GM18907 (cell line): ENCODE data around the gene BSDC1.
"Not testable (repeated sequence)": the region's sequence is repeated elsewhere in the genome, so short reads cannot be mapped to it uniquely, and the experiment has no call there.

ENCODE experiments used
- ATAC-seq: cut with Tn5 transposase; IDR thresholded peaks from one replicate; pipeline ENCODE4 v1.9.1; 2021; ENCODE audit warnings: mild to moderate bottlenecking, moderate library complexity; ENCODE audit not compliant: unreplicated experiment

The BSDC1 gene, protein sequence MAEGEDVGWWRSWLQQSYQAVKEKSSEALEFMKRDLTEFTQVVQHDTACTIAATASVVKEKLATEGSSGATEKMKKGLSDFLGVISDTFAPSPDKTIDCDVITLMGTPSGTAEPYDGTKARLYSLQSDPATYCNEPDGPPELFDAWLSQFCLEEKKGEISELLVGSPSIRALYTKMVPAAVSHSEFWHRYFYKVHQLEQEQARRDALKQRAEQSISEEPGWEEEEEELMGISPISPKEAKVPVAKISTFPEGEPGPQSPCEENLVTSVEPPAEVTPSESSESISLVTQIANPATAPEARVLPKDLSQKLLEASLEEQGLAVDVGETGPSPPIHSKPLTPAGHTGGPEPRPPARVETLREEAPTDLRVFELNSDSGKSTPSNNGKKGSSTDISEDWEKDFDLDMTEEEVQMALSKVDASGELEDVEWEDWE

DNA sequence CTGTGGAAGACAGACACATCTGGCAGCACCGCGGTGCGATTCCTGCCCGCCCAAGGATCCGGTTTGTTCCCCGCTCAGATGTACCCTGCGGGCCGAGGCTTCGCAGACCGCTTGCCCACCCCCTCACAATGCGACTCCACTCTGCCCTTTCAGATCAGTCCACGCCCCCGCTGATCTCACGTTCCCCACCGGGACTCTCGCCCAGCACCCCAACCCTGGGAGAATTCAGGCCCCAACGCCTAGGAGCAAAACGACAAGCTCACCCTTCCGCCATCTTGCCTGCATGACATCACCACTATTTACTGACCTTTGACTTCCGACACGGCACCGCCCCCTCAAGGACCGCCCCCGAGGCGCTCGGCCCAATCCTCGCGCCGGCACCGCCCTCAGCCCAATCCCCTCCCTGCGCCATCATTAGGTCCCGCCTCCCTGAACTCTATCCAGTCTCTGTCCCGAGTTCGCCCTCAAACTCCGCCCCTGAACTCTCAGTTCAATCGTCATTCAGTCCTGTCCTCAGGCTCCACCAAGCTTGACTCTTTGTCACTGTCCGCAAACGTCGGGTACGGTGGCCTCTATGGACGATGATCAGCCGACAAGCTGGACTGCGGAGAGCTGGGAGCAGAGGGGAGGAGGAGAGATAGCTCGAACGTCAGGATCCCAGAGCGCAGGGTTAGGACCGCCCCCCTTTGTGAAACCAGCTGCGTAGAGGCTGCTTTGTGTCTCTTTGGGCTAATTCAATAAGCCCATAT is at the start of gene BSDC1:
Gene BSDC1, minus strand, starts transcription at position 301 of the 749 bp plus-strand sequence. Its CDS starts 27 bp downstream, at position 274.
- ATAC-seq: peak; percentile 97

DNA sequence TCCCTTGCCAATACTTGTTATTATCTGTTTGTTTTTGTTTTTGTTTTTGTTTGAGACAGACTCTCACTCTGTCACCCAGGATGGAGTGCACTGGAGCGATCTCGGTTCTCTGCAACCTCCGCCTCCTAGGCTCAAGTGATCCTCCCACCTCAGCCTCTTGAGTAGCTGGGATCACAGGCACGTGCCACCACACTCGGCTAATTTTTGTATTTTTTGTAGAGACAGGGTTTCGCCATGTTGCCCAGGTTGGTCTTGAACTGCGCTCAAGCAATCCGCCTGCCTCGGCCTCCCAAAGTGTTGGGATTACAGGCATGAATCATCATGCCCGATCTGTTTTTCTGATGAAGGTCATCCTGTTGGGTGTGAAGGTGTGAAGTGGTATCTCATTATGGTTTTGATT is 47.2 kb upstream of the BSDC1 start:
- ATAC-seq: not testable (repeated sequence)

DNA sequence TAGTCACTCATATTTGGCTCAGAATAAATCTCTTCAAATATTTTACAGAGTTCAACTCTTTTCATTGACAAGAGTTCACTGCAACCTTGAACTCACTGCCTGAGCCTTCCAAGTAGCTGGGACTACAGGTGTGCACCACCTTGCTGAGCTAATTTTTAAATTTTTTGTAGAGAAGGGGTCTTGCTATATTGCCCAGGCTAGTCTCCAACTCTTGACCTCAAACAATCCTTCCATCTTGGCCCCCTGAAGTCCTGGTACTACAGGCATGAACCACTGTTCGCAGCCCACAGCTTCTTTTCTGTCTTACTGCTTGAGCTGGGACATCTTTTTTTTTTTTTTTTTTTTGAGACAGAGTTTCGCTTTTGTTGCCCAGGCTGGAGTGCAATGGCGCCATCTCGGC is 44.5 kb upstream of the BSDC1 start:
- ATAC-seq: not testable (repeated sequence)

DNA sequence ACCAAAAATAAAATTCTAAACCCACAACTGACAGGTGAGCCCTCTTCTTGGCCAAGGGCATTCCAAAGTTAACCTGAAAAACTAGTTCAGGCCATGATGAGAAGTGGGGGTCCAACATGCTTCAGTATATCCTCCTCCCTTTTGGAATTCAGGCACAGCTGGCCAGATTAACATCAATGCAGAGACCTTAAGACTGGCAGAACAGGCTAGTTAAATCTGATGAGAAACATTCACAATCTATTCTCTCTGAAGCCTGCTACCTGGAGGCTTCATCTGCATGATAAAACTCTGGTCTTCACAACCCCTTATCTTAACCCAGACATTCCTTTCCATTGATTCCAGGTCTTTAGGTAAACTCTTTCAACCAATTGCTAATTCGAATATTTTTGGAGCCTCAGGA is 43.9 kb upstream of the BSDC1 start:
- no peak for ATAC-seq

DNA sequence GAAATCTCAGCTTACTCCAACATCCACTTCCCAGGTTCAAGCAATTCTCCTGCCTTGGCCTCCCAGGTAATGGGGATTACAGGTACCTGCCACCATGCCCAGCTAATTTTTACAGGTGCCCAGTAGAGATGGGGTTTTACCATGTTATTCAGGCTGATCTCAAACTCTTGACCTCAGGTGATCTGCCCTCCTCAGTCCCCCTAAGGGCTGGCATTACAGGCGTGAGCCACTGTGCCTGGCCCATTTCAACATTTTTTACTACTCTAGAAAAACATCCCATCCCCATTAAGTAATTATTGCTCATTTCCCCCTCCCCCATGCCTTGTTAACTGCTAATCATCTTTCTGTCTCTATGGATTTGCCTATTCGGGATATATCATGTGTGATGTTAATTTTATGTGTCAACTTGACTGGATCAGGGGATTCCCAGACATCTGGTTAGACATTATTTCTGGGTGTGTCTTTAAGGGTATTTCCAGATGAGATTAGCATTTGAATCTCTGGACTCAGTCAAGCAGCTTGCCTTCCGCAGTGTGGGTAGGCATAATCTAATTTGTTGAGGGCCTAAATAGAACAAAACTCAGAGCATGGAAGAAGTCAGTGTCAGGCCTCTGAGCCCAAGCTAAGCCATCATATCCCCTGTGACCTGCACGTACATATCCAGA is 37.6 kb upstream of the BSDC1 start:
- ATAC-seq: peak; percentile 67

DNA sequence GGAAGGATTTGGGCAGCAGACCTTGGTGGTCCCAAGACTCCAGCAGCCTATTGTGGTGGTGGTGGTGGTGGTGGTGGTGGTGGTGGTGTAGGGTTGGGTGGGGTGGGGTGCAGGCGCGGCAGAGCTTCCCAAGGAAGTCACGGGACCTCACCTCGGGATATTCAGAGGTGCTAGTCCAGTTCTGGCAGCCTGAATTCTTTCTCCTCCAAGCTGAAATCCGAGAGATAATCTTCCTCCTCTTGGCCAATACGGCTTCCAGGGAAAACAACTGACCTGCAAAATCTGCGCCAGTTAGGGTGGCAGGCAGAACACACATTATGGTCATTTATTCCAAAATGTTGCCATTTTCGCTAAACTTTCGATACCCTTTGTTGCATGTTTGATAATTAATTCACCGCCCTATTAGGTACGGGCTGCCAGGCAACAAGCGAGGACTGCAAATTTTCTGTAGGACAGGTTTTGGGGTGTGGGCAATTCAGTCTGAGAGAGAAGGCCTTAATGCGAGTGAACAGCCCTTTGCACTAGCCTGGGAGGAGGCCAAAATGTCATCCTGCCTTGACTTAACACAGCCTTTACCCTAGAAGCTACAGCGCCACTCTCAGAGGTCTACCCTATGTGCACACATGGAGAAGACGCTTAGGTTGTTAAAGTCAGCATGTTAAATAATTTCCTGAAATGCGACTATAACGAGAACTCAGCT is 33.2 kb upstream of the BSDC1 start:
- ATAC-seq: no peak

DNA sequence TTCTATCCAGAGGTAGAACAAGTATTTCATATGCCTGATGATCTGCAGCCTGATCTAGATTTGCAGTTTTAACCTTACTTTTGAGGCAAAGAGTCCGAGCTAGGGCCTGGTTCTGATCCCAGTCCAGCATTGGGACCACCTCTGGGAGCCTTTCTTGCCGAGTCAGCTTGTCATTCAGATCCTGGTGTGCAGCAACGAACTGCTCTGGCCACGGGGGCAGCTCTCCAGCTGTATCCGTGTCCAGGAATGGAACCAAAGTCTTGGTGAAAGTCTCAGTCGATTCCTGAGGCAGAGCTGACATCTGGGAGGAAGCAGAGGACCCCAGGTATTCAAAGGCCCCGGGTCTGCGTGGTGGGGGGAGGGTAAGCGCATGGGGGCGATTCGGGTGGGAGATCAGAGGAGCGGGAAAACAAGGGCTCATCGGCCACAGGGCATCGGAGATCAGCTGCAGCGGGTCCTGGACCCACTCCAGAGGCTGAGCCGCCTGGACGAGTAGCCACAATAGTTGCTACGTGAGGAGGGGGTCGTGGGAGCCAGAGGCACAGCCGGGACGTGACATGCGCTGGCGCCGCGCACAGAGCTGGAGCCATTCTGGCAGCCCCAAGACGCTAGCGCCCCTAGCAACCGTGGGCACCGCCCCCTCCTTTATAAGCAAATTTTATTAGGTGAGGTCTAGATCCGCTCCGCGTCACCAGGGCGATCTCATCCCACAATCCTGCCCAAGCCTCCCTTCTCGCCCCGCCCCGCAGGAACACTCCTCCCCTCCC is 32.4 kb upstream of the BSDC1 start:
- no peak for ATAC-seq

DNA sequence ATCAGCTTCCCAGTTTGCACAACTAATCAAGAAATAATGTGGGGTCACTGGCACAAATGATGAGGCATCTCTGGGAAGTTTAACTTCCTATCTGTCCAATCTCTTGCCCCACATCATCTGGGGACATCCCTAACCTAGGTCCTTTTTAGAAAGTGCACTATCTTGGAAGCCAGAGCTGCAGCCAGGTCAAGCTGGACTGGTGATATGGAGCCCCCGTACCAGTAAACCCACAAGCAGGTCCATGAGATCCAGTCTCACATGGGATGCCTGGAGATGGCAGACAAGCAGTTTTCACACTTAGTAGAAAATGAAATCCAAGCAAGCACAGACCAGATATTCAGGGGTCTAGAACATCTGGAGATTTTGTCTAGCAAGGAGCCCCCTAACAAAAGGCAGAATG is 27.5 kb upstream of the BSDC1 start:
- ATAC-seq: no peak

DNA sequence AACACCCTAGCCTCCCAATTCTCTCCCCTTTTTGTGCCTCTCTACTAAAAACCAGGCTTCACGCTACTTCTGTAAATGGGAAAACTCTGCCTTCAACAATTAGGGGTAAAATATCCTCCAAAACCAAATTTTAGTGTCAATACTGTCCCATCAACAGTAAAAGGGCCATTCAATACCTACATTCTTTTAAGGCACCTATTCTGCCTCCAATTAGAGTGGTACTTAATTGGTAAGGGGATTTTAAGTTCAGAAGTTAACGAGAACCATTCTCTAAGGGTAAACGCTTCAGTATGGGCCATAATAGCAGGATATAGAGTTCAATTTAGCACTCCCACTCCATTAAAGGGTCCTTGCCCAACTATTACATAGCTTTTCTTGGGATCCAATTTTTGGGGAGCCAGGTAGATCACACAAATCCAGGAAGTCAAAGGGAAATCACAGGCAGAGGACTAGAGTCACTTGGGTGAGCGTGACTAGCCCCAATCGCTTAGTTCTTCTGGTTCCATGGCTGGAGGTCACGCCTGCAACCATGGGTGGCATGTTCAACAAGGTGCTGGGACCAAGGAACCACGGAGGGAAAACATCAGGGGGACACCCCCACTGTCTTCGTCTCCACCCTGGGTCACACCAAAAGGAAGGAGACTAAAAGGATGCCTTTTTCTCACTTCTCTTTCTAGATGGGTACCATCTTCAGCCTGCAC is 20.1 kb upstream of the BSDC1 start:
- ATAC-seq: no peak

DNA sequence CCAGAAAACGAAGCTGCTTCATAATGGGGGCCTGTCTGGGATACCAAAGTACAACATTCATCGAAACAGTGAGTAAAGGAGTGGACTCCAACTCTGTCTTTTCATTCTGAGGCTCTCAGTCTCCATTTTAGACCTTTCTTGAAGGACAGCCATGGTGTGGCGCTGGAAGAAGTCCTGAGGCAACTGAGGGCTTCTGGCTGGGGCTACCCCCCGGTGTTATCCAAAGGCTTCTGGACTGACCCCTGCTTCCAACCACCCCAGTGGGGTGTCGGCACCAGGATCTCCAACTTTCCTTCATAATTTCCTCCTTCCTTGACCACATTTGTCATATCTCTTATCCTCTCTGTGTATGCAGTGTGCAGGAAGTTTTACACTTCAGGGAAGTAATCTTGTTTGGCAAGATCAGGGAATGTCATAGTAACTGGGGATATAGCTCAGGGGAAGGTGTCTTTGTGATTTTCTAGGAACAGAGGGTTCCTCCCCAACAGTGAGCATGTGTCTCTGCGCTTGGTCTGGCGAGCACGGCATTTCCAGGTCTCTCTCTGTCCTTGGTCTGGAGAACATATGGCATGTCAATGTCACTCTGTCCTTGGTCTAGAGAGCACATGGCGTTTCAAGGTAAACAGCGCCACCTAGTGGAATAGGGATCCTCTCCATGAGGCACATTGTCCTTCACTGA is 19.4 kb upstream of the BSDC1 start:
- ATAC-seq: no peak

DNA sequence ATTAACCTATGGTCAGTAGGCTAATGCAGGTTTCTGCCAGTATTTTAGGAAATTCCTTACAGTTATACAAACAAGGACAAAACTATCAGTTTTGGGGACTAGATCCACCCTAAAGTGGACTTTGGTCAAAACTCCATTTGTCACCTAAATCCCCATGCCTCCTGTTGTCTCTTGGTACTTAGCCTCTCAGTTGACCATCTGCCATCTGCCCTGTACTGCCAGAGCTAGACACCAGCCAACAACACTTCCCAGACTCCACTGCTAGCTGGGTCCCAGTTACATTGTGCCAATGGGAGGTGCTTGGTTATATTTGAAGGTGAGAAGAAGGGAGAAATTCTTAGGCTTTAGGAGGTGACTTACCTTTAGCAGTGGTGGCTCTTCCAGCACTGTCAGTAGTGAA is 17.0 kb upstream of the BSDC1 start:
- ATAC-seq: no peak

DNA sequence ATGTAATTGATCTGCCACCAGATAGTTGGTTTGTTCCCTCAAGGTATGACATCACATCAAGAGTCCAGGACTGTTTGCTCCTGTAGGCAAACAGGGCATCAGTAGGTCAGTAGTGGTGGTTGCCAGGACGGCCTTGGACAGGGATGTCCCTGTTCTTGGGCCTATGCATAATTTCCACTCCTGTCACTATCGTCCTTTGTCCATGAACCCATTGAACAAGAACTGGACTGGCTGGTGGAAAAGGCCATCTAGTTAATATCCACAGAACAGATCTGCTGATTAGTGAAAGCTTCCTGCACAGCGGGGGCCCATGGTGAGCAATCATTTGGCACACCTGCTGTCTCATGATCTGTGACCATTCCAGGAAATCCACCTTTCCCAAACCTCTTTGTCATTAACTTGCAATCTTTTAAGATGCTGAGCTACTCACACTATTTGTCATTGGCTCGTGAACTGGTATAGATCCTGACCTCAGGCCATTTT is 12.4 kb upstream of the BSDC1 start:
- ATAC-seq: no peak

DNA sequence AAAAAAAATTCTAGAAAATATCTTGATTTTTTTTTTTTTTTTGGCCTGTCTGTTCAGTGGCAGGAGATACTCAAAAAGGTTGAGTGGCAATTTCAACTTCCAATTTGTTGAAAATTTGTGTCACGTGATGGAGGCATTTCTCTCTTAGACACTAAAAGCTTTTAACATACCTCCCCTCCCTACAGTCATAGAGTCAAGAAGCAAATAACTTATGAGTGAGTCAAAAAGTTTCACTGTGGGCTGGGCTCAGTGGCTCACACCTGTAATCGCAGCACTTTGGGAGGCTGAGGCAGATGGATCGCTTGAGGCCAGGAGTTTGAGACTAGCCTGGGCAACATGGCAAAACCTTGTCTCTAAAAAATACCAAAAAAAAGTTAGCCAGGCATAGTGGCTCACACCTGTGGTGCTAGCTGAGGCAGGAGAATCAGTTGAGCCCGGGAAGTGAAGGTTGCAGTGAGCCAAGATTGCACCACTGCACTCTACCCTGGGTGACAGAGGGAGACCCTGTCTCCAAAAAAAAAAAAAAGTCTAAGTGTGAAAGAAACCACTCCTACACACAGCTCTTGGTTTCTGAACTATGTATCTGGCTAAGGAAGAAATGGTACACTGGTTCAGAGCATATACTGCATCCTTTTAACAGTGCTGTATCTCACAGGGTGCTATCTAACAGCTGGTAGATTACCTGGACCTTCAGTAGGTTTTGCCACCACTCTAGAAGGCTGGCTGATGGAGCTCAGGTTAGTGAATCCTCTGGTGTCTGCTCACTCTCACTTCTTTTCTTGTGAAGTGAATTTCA is 11.6 kb upstream of the BSDC1 start:
- ATAC-seq: no peak

DNA sequence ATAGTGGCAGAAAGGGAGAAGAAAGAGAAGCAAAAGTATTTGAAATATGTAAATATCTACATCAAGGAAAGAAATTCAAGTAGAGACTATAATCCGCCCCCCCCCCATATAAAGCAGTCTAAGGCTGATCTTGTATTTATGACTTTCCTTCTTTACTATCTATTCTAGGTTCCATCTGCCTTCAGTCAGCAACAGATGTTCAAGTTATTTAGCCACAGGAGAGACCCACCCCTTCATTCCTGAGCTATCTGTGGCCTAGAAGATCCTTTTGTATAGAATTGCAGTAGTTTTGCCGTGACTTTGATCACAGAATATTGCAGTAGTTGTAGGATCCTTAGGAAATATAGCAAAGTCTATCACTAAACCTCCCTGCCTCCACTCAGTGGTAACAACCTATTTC is 10.7 kb upstream of the BSDC1 start:
- no peak for ATAC-seq

DNA sequence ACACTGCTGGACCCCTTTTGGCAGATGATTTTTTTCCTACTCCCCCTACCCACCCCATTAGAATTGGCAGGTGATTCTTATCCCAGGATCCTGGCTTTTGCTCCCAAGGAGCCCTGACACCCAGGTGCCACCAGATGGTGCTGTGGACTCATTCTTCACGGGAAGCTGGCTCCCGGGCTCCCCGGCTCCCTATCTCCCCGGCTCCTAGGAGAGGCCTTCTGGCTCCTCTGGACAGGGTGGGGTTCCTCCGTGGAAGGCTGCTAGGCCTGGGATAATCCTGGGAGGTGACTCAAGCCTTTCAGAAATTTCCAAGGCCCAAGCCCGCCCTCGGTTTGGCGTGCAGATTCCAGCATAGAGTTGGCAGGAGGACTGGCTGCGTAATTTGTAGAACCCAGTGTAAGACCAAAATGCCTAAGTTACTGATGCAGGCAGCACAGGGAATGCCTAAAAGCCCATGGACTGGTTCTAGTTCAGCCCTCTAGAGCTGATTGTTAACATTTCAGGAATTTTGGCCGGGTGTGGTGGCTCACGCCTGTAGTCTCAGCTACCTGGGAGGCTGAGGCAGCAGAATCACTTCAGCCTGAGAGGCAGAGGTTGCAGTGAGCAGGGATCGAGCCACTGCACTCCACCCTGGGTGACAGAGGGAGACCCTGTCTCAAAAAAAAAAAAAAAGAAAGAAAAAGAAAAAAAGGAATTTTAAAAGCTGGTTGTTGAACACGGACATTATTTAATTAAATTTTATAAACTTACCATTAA is 6.8 kb upstream of the BSDC1 start:
- ATAC-seq: no peak

DNA sequence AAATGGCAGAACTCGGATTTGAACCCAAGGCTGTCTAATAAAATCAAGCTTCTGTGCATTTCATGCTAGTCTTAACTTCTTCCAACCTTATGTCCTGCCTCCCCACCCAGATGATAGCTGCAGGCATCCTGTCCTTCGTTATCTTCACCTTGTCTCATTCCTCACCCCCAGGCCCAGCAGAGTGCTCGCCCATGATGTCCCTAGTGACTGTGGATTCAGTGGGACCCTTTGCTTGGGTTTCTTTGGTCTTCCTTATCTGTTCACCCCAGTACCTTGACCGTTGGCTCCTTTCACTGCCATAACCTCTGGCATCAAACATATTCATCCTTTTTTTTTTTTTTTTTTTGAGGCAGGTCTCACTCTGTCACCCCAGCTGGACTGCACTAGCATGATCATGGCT is 5.6 kb upstream of the BSDC1 start:
- no peak for ATAC-seq

DNA sequence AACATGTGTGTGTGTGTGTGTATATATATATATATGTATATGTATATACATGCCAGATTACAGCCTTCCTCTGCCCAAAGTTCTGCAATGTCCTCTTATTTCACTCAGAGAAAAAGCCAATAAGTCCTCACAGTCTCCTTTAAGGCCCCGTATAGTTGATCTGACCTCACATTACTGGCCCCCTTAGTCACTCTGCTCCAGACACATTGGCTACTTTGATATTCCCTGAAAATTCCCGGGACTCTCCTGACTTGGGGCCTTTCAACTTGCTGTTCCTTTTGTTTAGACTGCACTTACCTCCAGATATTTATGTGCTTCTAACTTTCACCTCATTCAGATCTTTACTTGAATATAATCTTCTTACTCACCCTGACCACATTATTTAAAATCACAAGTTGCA is 4.2 kb upstream of the BSDC1 start:
- no peak for ATAC-seq
